DMS 273 treated with DMSO at 0.1 percent for 48 hours (cell line): ENCODE data around the gene CDK9.

Experiments
- DNase-seq: peaks from one replicate; lab custom pipeline; 2025; lab: John Stamatoyannopoulos, UW

The CDK9 gene

GRCh38 chr9:127761491-127761956 lies 24.3 kb upstream of the CDK9 start:
- no peak for DNase-seq

GRCh38 chr9:127762111-127762676 lies 23.6 kb upstream of the CDK9 start:
- no peak for DNase-seq

GRCh38 chr9:127763918-127764384 lies 21.9 kb upstream of the CDK9 start:
- DNase-seq = no peak

GRCh38 chr9:127765418-127765817 lies 20.4 kb upstream of the CDK9 start:
- no peak for DNase-seq

GRCh38 chr9:127767410-127767809 lies 18.4 kb upstream of the CDK9 start:
- no peak for DNase-seq

- no peak for DNase-seq
Observed at GRCh38 chr9:127767909-127768331, 17.9 kb upstream of the CDK9 start.

GRCh38 chr9:127768698-127769097 lies 17.1 kb upstream of the CDK9 start:
- DNase-seq = no peak

GRCh38 chr9:127769101-127769500 lies 16.7 kb upstream of the CDK9 start:
- no peak for DNase-seq

- no peak for DNase-seq
Observed at GRCh38 chr9:127769929-127770582, 15.8 kb upstream of the CDK9 start.

GRCh38 chr9:127770583-127770904 lies 15.3 kb upstream of the CDK9 start:
- no peak for DNase-seq

GRCh38 chr9:127770905-127771569 lies 14.8 kb upstream of the CDK9 start:
- peak; percentile 90 for DNase-seq

- DNase-seq = no peak
Observed at GRCh38 chr9:127771570-127772189, 14.2 kb upstream of the CDK9 start.

- no peak for DNase-seq
Observed at GRCh38 chr9:127772603-127773002, 13.2 kb upstream of the CDK9 start.

GRCh38 chr9:127773272-127773671 lies 12.6 kb upstream of the CDK9 start:
- DNase-seq = no peak

GRCh38 chr9:127773981-127774380 lies 11.9 kb upstream of the CDK9 start:
- no peak for DNase-seq

GRCh38 chr9:127776195-127776923 lies 9.5 kb upstream of the CDK9 start:
- DNase-seq = no peak

GRCh38 chr9:127776924-127777289 lies 8.9 kb upstream of the CDK9 start:
- no peak for DNase-seq

GRCh38 chr9:127777368-127777980 lies 8.4 kb upstream of the CDK9 start:
- DNase-seq = no peak

- no peak for DNase-seq
Observed at GRCh38 chr9:127778280-127779135, 7.3 kb upstream of the CDK9 start, which contains the start of gene SH2D3C. Gene SH2D3C (minus strand): TSS chr9:127778666. CDS start chr9:127778627, 39 bp downstream.

GRCh38 chr9:127779136-127779981 lies 6.5 kb upstream of the CDK9 start:
- no peak for DNase-seq
